Natural killer cell (primary cell): ENCODE data around the gene LMNA. TPM values are rescaled to one million over a fixed set of nuclear protein-coding genes. Genes with fewer than 3 reads are reported as not detected.

ENCODE experiments used
- ATAC-seq, 3 donors: fragments of 150-1000 bp in 2 of 3; fragments of 200-7000 bp in 1 of 3; cut with Tn5 transposase; 1 replicate in 1 of 3; 2 replicates in 2 of 3; pipeline ENCODE4 v1.10.0; 2021; ENCODE audit warnings: mild to moderate bottlenecking in 2 of 3, moderate library complexity in 2 of 3
- DNase-seq, 2 donors: peaks; one replicate each; pipeline versions ENCODE4 v3.0.0 to v3.0.0-alpha.2; 2013 to 2021; ENCODE audit warnings: mixed read lengths in 1 of 2
- H3K27ac ChIP-seq: one replicate; pipeline ENCODE4 v1.5.1; 2013; ENCODE audit warnings: mild to moderate bottlenecking, low read length
- H3K27me3 ChIP-seq: one replicate; pipeline ENCODE4 v1.6.1; 2013; ENCODE audit warnings: low read length; ENCODE audit not compliant: control insufficient read depth, insufficient read depth
- H3K36me3 ChIP-seq: one replicate; pipeline ENCODE4 v1.6.1; 2013; ENCODE audit warnings: low read length; ENCODE audit not compliant: control insufficient read depth, insufficient read depth
- H3K4me1 ChIP-seq: one replicate; pipeline ENCODE4 v1.6.1; 2013; ENCODE audit warnings: low read length; ENCODE audit not compliant: control insufficient read depth, insufficient read depth
- H3K4me3 ChIP-seq: one replicate; pipeline ENCODE4 v1.5.1; 2013; ENCODE audit warnings: low read length
- H3K9me3 ChIP-seq: one replicate; pipeline ENCODE4 v1.6.1; 2013; ENCODE audit warnings: low read length; ENCODE audit not compliant: control insufficient read depth, insufficient read depth
- H3K27ac Mint-ChIP-seq, 2 donors: one replicate each; pipeline ENCODE4 v1.8.0; 2022; ENCODE audit warnings: mild to moderate bottlenecking in 2 of 2, mixed read lengths in 2 of 2, moderate library complexity in 1 of 2
- H3K27me3 Mint-ChIP-seq, 2 donors: one replicate each; pipeline ENCODE4 v1.8.0; 2022; ENCODE audit warnings: low read depth in 2 of 2, mixed read lengths in 2 of 2
- H3K36me3 Mint-ChIP-seq: one replicate; pipeline ENCODE4 v1.8.0; 2022; ENCODE audit warnings: mixed read lengths
- H3K4me1 Mint-ChIP-seq, 2 donors: one replicate each; pipeline ENCODE4 v1.8.0; 2022; ENCODE audit warnings: mixed read lengths in 2 of 2
- H3K4me3 Mint-ChIP-seq: one replicate; pipeline ENCODE4 v1.8.0; 2022; ENCODE audit warnings: mild to moderate bottlenecking, moderate library complexity, mixed read lengths
- H3K9me3 Mint-ChIP-seq, 2 donors: one replicate each; pipeline ENCODE4 v1.8.0; 2022; ENCODE audit warnings: mixed read lengths in 2 of 2
- WGBS: methylation state at CpG from one replicate; pipeline ENCODE4 v1.1.7; 2013; ENCODE audit warnings: missing lambda C conversion rate; ENCODE audit not compliant: insufficient coverage; 5-methylcytosine and 5-hydroxymethylcytosine counted together
- intact Hi-C: fragments of 100-400 bp; cut with micrococcal nuclease; formaldehyde crosslinking; loops from one replicate; pipeline ENCODE4 v1.14.2; 2022
- total RNA-seq, 4 donors: library from RNA; stranded (reverse); fragments of 120-200 nt in 1 of 4; gene quantifications; one replicate each; pipeline versions ENCODE4 v1.2.3 to v1.2.4, GENCODE V29; 2013 to 2022
- TF ChIP-seq, protein P1 (sequence below): fragments of 200-600 bp; IDR thresholded peaks from one replicate; pipeline ENCODE4 v1.8.0; 2022; ENCODE audit warnings: antibody characterized with exemption

The LMNA gene
- total RNA-seq, 3 donors from 2014 or later (not counting 1 experiment from before 2014, with no cell fraction given): 201 to 504 (median 273) TPM

DNA sequence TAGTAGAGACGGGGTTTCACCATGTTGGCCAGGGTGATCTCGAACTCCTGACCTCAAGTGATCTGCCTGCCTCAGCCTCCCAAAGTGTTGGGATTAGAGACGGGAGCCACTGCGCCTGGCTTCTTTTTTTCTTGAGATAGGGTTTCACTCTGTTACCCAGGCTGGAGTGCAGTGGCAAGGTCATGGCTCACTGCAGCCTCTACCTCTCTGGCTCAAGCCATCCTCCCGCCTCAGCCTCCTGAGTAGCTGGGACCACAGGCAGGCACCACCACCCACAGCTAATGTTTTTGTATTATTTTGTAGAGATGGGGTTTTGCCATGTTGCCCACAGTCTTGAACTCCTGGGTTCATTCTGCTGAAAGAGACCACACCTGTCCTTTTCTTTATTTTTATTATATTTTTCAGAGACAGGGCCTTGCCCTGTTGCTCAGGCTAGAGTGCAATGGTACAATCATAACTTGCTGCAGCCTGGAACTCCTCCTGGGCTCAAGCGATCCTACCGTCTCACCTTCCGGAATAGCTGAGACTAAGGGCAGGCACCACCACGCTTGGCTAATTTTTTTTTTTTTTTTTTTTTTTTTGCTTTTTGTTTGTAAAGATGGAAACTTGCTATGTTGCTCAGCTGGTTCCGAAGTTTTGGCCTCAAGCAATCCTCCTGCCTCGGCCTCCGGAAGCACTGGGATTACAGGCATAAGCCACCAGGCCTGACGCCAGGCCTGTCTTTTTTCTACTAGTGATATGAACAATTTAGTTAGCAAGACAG lies 3.1 kb downstream of the LMNA start:
- Histone ChIP-seq H3K4me3 (no peak overlapping the region), H3K27ac (no peak overlapping the region), H3K36me3 (no peaks in the 10 kb centered on the region), H3K4me1 (peaks cover 40% of the 10 kb centered on the region), H3K9me3 (no peaks in the 10 kb centered on the region), H3K27me3 (peaks cover 17% of the 10 kb centered on the region)
- peaks cover 20 to 39% of the 10 kb centered on the region in 2 donors for H3K4me1 Mint-ChIP-seq
- H3K27ac Mint-ChIP-seq: no peak overlapping the region
- peaks cover 6 to 28% of the 10 kb centered on the region in 2 donors for H3K27me3 Mint-ChIP-seq
- no peaks in the 10 kb centered on the region for H3K9me3 Mint-ChIP-seq
- TF ChIP-seq, protein P1, sequence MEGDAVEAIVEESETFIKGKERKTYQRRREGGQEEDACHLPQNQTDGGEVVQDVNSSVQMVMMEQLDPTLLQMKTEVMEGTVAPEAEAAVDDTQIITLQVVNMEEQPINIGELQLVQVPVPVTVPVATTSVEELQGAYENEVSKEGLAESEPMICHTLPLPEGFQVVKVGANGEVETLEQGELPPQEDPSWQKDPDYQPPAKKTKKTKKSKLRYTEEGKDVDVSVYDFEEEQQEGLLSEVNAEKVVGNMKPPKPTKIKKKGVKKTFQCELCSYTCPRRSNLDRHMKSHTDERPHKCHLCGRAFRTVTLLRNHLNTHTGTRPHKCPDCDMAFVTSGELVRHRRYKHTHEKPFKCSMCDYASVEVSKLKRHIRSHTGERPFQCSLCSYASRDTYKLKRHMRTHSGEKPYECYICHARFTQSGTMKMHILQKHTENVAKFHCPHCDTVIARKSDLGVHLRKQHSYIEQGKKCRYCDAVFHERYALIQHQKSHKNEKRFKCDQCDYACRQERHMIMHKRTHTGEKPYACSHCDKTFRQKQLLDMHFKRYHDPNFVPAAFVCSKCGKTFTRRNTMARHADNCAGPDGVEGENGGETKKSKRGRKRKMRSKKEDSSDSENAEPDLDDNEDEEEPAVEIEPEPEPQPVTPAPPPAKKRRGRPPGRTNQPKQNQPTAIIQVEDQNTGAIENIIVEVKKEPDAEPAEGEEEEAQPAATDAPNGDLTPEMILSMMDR: no peak
- DNase-seq (no peak), ATAC-seq (no peak)
- peak overlapping the region; percentile 17 for H3K4me3 Mint-ChIP-seq
- no peaks in the 10 kb centered on the region for H3K36me3 Mint-ChIP-seq
- intact Hi-C loops: no loop called here
- 94% methylated on average over 13 of the region's 13 CpGs for WGBS

- intact Hi-C loops: no loop called here
- H3K27me3 Mint-ChIP-seq: peaks cover 8 to 25% of the 10 kb centered on the region in 2 donors
- H3K27ac Mint-ChIP-seq: no peak overlapping the region
Measured at GRCh38 chr1:156118177-156118868, 3.8 kb downstream of the LMNA start.

DNA sequence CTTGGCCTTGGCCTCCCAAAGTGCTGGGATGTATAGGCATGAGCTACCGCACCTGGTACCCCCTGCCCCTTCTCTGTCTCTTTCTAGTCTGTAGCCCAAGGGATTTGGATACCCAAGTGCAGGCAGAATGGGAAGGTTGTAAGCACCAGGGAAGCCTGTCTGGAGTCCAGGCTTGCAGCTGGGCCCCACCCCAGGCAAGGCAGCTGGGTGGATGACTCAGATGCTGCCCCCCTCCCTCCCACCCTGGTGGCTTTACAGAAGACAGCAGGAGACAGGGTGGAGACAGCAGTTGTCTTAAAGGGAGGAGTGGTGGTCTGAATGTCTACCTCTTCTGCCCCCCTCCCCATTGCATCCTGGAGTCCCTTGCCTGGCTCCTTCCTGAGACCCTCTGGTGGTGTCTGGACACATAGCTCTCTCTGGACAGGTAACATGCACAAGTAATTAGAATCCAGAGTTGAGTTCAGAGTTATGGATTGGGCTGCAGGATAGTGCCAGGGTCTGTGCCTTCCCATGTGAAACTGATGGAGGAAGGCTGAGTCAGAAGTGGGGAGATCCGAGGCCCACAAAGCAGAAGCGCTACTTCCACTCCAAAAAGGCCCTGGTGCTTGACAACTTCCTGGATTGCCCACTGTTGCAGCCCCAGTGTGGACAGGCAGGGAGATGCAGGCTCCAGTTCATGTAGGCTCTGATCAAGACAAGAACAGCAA lies 5.1 kb downstream of the LMNA start:
- H3K9me3 ChIP-seq: no peaks in the 10 kb centered on the region
- peaks cover 47% of the 10 kb centered on the region for H3K4me1 ChIP-seq
- Mint-ChIP-seq H3K4me1 (peaks cover 18 to 36% of the 10 kb centered on the region in 2 donors), H3K27ac (peak overlapping the region in 1 of 2 donors; percentile 70), H3K4me3 (no peak overlapping the region), H3K36me3 (no peaks in the 10 kb centered on the region), H3K9me3 (no peaks in the 10 kb centered on the region), H3K27me3 (peaks cover 8 to 16% of the 10 kb centered on the region in 2 donors)
- DNase-seq (peak in 1 of 2 donors; percentile 52), ATAC-seq (peak in 1 of 3 donors; percentile 37)
- WGBS: 59% methylated on average over 3 of the region's 3 CpGs
- peaks cover 12% of the 10 kb centered on the region for H3K27me3 ChIP-seq
- TF ChIP-seq, protein P1: no peak
- no peak overlapping the region for H3K4me3 ChIP-seq
- intact Hi-C loops: no loop called here
- H3K27ac ChIP-seq: no peak overlapping the region
- H3K36me3 ChIP-seq: no peaks in the 10 kb centered on the region

More at GRCh38 chr1:156118177-156118868, 3.8 kb downstream of the LMNA start:
- no peaks in the 10 kb centered on the region for H3K36me3 Mint-ChIP-seq
- Histone ChIP-seq H3K4me3 (no peak overlapping the region), H3K27me3 (peaks cover 17% of the 10 kb centered on the region), H3K27ac (no peak overlapping the region), H3K4me1 (peaks cover 44% of the 10 kb centered on the region), H3K36me3 (no peaks in the 10 kb centered on the region), H3K9me3 (no peaks in the 10 kb centered on the region)
- no peaks in the 10 kb centered on the region for H3K9me3 Mint-ChIP-seq
- 88% methylated on average over 5 of the region's 8 CpGs for WGBS
- DNase-seq (no peak), ATAC-seq (no peak)
- no peak overlapping the region for H3K4me3 Mint-ChIP-seq
- TF ChIP-seq, protein P1: no peak
- peaks cover 20 to 41% of the 10 kb centered on the region in 2 donors for H3K4me1 Mint-ChIP-seq
